GM12892 (cell line): ENCODE results near the gene MBD3L2B.

ENCODE experiments used
- DNase-seq: peaks from one replicate; pipeline ENCODE4 v3.0.0; 2011; ENCODE audit not compliant: insufficient read length
- FAIRE-seq: peaks from 2 replicates; lab custom pipeline; 2011; peaks lifted over from hg19 to GRCh38; lab: Jason Lieb, UNC
- POLR2A ChIP-seq: IDR thresholded peaks from 2 replicates; pipeline ENCODE4 v1.6.1; 2011; ENCODE audit warnings: low read depth, low read length, control low read depth
- POLR2AphosphoS5 ChIP-seq: IDR thresholded peaks from 2 replicates; pipeline ENCODE4 v1.6.1; 2011; ENCODE audit warnings: low read depth, low read length, control low read depth
- TAF1 ChIP-seq: IDR thresholded peaks from 2 replicates; pipeline ENCODE4 v1.6.1; 2011; ENCODE audit warnings: low read depth, mild to moderate bottlenecking, control low read depth, low read length, borderline replicate concordance

The MBD3L2B gene

GRCh38 chr19:6997679-6998445, 23.4 kb downstream of the MBD3L2B start:
- DNase-seq (no peak), FAIRE-seq (no peak)
- TF ChIP-seq TAF1 (no peak), POLR2A (no peak), POLR2AphosphoS5 (no peak)

GRCh38 chr19:6996810-6997209, 24.4 kb downstream of the MBD3L2B start:
- DNase-seq (no peak), FAIRE-seq (no peak)
- TF ChIP-seq TAF1, result no peak
- TF ChIP-seq POLR2AphosphoS5, result no peak
- TF ChIP-seq POLR2A, result no peak

- FAIRE-seq (no peak), DNase-seq (no peak)
- TF ChIP-seq POLR2A, result no peak
- no peak for TF ChIP-seq POLR2AphosphoS5
- no peak for TF ChIP-seq TAF1
Observed at GRCh38 chr19:6995054-6995453, 26.2 kb downstream of the MBD3L2B start.

DNA sequence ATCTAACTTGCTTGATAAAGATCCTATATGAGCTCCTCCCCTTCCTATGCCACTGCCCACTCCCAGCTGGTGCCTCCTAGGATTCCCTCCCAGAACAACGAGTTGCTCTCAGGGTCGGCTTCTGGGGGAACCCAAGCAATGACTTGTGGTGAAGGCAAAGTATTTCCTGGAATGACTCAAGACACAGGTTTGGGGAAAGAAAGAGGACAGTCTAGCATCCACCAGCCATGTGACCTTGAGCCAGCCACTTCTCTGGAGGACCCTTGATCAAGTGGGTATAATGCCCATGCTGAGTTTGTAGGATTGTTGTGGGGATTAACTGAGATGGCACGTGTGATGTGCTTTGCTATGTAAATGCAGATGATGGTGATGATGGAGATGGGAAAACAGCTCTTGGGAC, 33.0 kb downstream of the MBD3L2B start:
- FAIRE-seq (no peak), DNase-seq (no peak)
- no peak for TF ChIP-seq POLR2AphosphoS5
- no peak for TF ChIP-seq POLR2A
- TF ChIP-seq TAF1, result no peak

DNA sequence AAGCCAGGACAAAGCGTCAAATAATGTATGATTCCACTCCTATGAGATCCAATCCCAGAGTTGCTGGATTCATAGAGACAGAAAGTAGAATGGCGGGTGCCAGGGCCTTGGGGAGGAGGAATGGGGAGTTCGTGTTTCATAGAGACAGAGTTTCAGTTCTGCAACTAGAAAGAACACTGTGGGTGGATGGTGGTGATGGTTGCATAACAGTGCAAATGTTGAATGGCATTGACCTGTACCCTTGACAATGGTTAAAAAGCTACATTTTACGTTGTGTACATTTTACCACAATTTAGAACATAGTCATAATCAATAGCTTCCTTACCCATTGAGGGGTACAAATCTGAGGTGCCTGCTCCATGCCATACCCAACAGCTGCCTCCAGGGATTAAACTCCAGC, 33.4 kb downstream of the MBD3L2B start:
- TF ChIP-seq POLR2A (no peak), TAF1 (no peak), POLR2AphosphoS5 (no peak)
- FAIRE-seq (no peak), DNase-seq (no peak)

DNA sequence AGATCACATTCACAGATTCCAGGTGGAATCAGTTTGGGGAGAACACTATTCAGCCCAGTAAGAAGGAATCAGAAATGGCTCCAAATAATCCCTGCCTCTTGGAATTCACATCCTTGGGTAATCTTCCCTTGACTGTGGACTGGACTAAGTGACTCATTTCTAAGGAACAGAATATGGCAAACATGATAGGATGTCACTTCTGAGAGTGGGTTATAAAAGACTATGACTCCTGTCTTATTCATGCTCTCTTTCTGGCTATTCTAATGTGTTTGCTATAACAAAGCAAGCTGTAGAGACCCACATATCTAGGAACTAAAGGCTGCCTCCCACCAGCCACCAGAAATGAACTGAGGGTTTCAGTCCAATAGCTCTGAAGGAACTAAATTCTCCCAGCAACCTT, 37.8 kb downstream of the MBD3L2B start:
- TF ChIP-seq TAF1 (no peak), POLR2A (no peak), POLR2AphosphoS5 (no peak)
- DNase-seq (no peak), FAIRE-seq (no peak)

DNA sequence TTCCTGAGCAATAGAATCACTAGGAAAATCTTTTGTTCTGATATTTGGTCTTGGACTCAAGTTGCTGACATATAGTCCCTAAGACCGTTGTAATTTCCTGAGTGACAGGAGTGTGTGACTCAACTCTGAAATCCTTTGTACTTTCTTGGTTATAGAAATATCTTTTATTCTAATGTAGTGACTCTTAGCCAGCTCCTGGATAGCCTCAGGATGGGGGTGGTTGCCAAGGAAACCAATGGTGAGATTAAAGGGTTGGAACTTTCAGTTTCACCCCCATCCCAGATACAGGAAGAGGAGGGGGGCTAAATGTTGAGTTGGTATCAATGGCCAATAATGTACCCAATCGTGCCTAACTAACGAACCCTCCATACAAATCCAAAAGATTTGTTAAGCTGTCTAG, 41.8 kb downstream of the MBD3L2B start:
- FAIRE-seq (no peak), DNase-seq (no peak)
- no peak for TF ChIP-seq TAF1
- no peak for TF ChIP-seq POLR2A
- no peak for TF ChIP-seq POLR2AphosphoS5

DNA sequence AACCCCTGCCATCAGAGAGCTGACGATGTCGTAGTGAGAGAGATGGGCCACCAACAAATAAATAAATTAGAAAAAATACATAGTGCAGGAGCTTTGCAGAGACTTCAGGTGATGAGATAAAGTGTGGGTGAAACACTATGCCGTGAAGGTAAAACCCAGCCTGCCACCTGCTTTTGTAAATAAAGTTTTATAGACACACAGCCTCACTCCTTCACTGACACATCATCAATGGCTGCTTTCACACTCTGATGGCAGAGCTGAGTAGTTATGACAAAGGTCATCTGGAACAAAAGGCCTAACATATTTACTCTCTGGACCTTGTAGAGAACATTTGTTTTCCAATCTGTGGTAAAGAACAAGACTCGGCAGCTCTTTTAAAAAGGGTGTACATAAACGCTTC, 45.0 kb downstream of the MBD3L2B start:
- DNase-seq (no peak), FAIRE-seq (no peak)
- no peak for TF ChIP-seq POLR2AphosphoS5
- TF ChIP-seq TAF1, result no peak
- no peak for TF ChIP-seq POLR2A

GRCh38 chr19:6971366-6971765, 49.9 kb downstream of the MBD3L2B start:
- DNase-seq (no peak), FAIRE-seq (no peak)
- no peak for TF ChIP-seq POLR2A
- no peak for TF ChIP-seq POLR2AphosphoS5
- no peak for TF ChIP-seq TAF1

DNA sequence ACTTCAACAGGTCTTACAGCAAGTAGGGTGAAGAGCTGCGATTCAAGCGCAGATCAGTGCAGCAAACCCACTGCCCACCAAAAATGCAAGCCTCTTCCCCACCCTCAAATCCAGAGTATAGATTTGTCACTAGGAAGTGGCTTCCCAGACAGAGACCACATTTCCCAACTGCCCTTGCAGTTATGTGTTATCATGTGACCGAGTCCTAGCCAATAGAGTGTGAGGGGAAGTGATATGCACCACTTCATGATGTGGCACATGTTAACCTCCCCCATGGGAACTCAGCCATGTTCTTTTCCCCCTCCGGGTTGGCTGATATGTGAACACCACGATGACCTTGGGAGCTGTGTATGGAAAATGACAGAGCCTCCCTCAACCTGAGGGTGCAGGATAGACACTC, 50.8 kb downstream of the MBD3L2B start:
- TF ChIP-seq POLR2A, result no peak
- TF ChIP-seq POLR2AphosphoS5, result no peak
- no peak for TF ChIP-seq TAF1

DNA sequence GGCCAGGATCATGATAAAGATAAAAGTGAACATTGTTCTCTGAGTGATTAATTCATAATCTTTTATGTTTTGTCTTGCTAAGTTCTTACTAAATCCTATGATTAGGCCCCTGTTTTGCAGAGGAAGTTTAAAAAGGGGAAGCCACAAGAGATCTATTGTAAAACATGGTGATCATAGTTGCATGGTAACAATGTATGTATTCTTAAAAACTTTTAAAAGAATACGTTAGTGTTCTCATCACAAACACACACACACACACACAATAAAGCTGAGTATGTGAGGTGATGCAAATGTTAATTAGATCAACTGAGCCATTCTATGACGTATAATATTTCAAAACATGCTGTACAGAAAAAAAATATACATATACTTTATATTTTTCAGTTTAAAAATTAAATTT, 51.2 kb downstream of the MBD3L2B start:
- DNase-seq (no peak), FAIRE-seq (no peak)
- TF ChIP-seq TAF1, result no peak
- no peak for TF ChIP-seq POLR2A
- no peak for TF ChIP-seq POLR2AphosphoS5

More for the DNA sequence above, 50.8 kb downstream of the MBD3L2B start:
- FAIRE-seq, result no peak
- no peak for DNase-seq

DNA sequence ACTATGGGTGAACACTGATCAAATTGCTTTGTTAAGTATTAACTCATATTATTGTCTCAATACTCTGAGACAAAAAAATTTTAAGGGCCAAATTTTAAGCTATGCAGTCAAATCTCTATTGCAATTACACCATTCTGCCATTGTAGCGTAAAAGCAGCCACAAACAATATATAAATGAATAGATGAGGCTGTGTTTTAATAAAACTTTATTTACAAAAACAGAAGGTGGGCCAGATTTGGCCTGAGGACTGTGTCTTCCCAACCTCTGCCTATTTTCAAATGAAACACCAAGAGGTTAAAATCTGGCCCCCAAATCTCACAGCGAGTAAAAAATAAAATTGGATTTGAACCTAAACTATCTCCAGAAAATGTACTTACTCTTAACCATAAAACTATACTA, 51.7 kb downstream of the MBD3L2B start:
- DNase-seq, result no peak
- no peak for FAIRE-seq
- TF ChIP-seq TAF1 (no peak), POLR2AphosphoS5 (no peak), POLR2A (no peak)
